ENCODE measurements around the gene CCBE1. TPM values are rescaled to one million over a fixed set of nuclear protein-coding genes. Genes with fewer than 3 reads are reported as not detected.
A peak's percentile ranks its signal among the peaks of the same experiment; 100 is the strongest.

CCBE1 gene
- total RNA-seq, 2 experiments from 2014 or later = not detected

GRCh38 chr18:59420244-59420643 lies 277.0 kb downstream of the CCBE1 start:
- no peak for DNase-seq
- CTCF ChIA-PET = interaction anchor here (0.6 kb wide), 1 partner anchor 111 kb away, joined by 3 read pairs; no protein-coding TSS in a partner anchor
- Mint-ChIP-seq H3K4me3 (no peak overlapping the region), H3K9me3 (no peaks in the 10 kb centered on the region), H3K27me3 (ENCODE audit: low read depth) (peaks cover 19% of the 10 kb centered on the region), H3K36me3 (ENCODE audit: low read depth) (no peaks in the 10 kb centered on the region), H3K4me1 (ENCODE audit: low read depth) (no peaks in the 10 kb centered on the region), H3K27ac (no peak overlapping the region)
- intact Hi-C loops (cut with micrococcal nuclease) = no loop called here

- Mint-ChIP-seq H3K27ac (no peak overlapping the region), H3K27me3 (ENCODE audit: low read depth) (peaks cover 25% of the 10 kb centered on the region), H3K36me3 (ENCODE audit: low read depth) (no peaks in the 10 kb centered on the region), H3K4me1 (ENCODE audit: low read depth) (no peaks in the 10 kb centered on the region), H3K4me3 (no peak overlapping the region), H3K9me3 (no peaks in the 10 kb centered on the region)
- DNase-seq = no peak
- CTCF ChIA-PET = no interaction called here
- intact Hi-C loops (cut with micrococcal nuclease) = no loop called here
Observed at GRCh38 chr18:59419386-59419785, 277.8 kb downstream of the CCBE1 start.

GRCh38 chr18:59416818-59417217 lies 280.4 kb downstream of the CCBE1 start:
- DNase-seq = no peak
- Mint-ChIP-seq H3K27me3 (ENCODE audit: low read depth) (peaks cover 35% of the 10 kb centered on the region), H3K36me3 (ENCODE audit: low read depth) (no peaks in the 10 kb centered on the region), H3K4me3 (no peak overlapping the region), H3K9me3 (no peaks in the 10 kb centered on the region), H3K27ac (no peak overlapping the region), H3K4me1 (ENCODE audit: low read depth) (no peaks in the 10 kb centered on the region)
- CTCF ChIA-PET = interaction anchor here (0.7 kb wide), 1 partner anchor 83 kb away, joined by 4 read pairs; no protein-coding TSS in a partner anchor
- intact Hi-C loops (cut with micrococcal nuclease) = no loop called here

GRCh38 chr18:59414111-59414653 lies 283.0 kb downstream of the CCBE1 start:
- no peak overlapping the region for H3K4me3 Mint-ChIP-seq
- peaks cover 39% of the 10 kb centered on the region for H3K27me3 Mint-ChIP-seq (ENCODE audit: low read depth)
- no peak for DNase-seq
- H3K4me1 Mint-ChIP-seq (ENCODE audit: low read depth) = no peaks in the 10 kb centered on the region
- no peak overlapping the region for H3K27ac Mint-ChIP-seq
- no peaks in the 10 kb centered on the region for H3K9me3 Mint-ChIP-seq
- no peaks in the 10 kb centered on the region for H3K36me3 Mint-ChIP-seq (ENCODE audit: low read depth)
- CTCF ChIA-PET = no interaction called here
- intact Hi-C loops (cut with micrococcal nuclease) = no loop called here

- no peak overlapping the region for H3K4me3 Mint-ChIP-seq
- H3K9me3 Mint-ChIP-seq = no peaks in the 10 kb centered on the region
- H3K4me1 Mint-ChIP-seq (ENCODE audit: low read depth) = peaks cover 5% of the 10 kb centered on the region
- DNase-seq = peak; percentile 85
- intact Hi-C loops (cut with micrococcal nuclease) = loop anchor here (2.0 to 5.0 kb wide), 5 partner anchors 45 to 318 kb away; partner anchors contain the start of gene LMAN1
- H3K27ac Mint-ChIP-seq = no peak overlapping the region
- CTCF ChIA-PET = interaction anchor here (0.6 to 2.9 kb wide), 38 partner anchors 11 to 318 kb away, joined by 3 to 162 read pairs (median 5); partner anchors contain the start of genes CPLX4, LMAN1 and RAX
- H3K36me3 Mint-ChIP-seq (ENCODE audit: low read depth) = no peaks in the 10 kb centered on the region
- no peaks in the 10 kb centered on the region for H3K27me3 Mint-ChIP-seq (ENCODE audit: low read depth)
Observed at GRCh38 chr18:59402432-59403090, 294.7 kb downstream of the CCBE1 start.

- Mint-ChIP-seq H3K27me3 (ENCODE audit: low read depth) (peaks cover 3% of the 10 kb centered on the region), H3K4me1 (ENCODE audit: low read depth) (peaks cover 10% of the 10 kb centered on the region), H3K9me3 (no peaks in the 10 kb centered on the region), H3K36me3 (ENCODE audit: low read depth) (no peaks in the 10 kb centered on the region), H3K4me3 (no peak overlapping the region), H3K27ac (no peak overlapping the region)
- CTCF ChIA-PET = interaction anchor here (1.0 to 2.7 kb wide), 2 partner anchors 91 to 152 kb away, joined by 3 to 13 read pairs; no protein-coding TSS in a partner anchor
- intact Hi-C loops (cut with micrococcal nuclease) = loop anchor here (5.0 kb wide), 2 partner anchors 43 to 133 kb away; partner anchors contain the start of gene LMAN1
- DNase-seq = no peak
Observed at GRCh38 chr18:59400407-59400806, 296.8 kb downstream of the CCBE1 start.

GRCh38 chr18:59395226-59396175 lies 301.7 kb downstream of the CCBE1 start:
- Mint-ChIP-seq H3K4me1 (ENCODE audit: low read depth) (peaks cover 5% of the 10 kb centered on the region), H3K27ac (no peak overlapping the region), H3K4me3 (no peak overlapping the region), H3K9me3 (no peaks in the 10 kb centered on the region), H3K36me3 (ENCODE audit: low read depth) (no peaks in the 10 kb centered on the region), H3K27me3 (ENCODE audit: low read depth) (peaks cover 15% of the 10 kb centered on the region)
- CTCF ChIA-PET = no interaction called here
- intact Hi-C loops (cut with micrococcal nuclease) = no loop called here
- no peak for DNase-seq

- H3K27me3 Mint-ChIP-seq (ENCODE audit: low read depth) = peaks cover 15% of the 10 kb centered on the region
- peaks cover 5% of the 10 kb centered on the region for H3K4me1 Mint-ChIP-seq (ENCODE audit: low read depth)
- H3K9me3 Mint-ChIP-seq = no peaks in the 10 kb centered on the region
- no peaks in the 10 kb centered on the region for H3K36me3 Mint-ChIP-seq (ENCODE audit: low read depth)
- H3K27ac Mint-ChIP-seq = no peak overlapping the region
- H3K4me3 Mint-ChIP-seq = no peak overlapping the region
- no peak for DNase-seq
- CTCF ChIA-PET = no interaction called here
- intact Hi-C loops (cut with micrococcal nuclease) = no loop called here
Observed at GRCh38 chr18:59393381-59393780, 303.8 kb downstream of the CCBE1 start.

GRCh38 chr18:59388817-59389216 lies 308.4 kb downstream of the CCBE1 start:
- intact Hi-C loops (cut with micrococcal nuclease) = no loop called here
- CTCF ChIA-PET = interaction anchor here (1.0 kb wide), 2 partner anchors 13 to 32 kb away, joined by 3 to 4 read pairs; no protein-coding TSS in a partner anchor
- Mint-ChIP-seq H3K27me3 (ENCODE audit: low read depth) (peaks cover 5% of the 10 kb centered on the region), H3K4me3 (no peak overlapping the region), H3K36me3 (ENCODE audit: low read depth) (no peaks in the 10 kb centered on the region), H3K4me1 (ENCODE audit: low read depth) (no peaks in the 10 kb centered on the region), H3K27ac (no peak overlapping the region), H3K9me3 (no peaks in the 10 kb centered on the region)
- no peak for DNase-seq

GRCh38 chr18:59387687-59388565 lies 309.3 kb downstream of the CCBE1 start:
- Mint-ChIP-seq H3K27me3 (ENCODE audit: low read depth) (peaks cover 2% of the 10 kb centered on the region), H3K9me3 (no peaks in the 10 kb centered on the region), H3K27ac (no peak overlapping the region), H3K4me1 (ENCODE audit: low read depth) (no peaks in the 10 kb centered on the region), H3K4me3 (no peak overlapping the region), H3K36me3 (ENCODE audit: low read depth) (no peaks in the 10 kb centered on the region)
- CTCF ChIA-PET = interaction anchor here (0.6 to 1.0 kb wide), 2 partner anchors 14 to 80 kb away, joined by 3 to 6 read pairs; no protein-coding TSS in a partner anchor
- intact Hi-C loops (cut with micrococcal nuclease) = no loop called here
- DNase-seq = no peak

- CTCF ChIA-PET = interaction anchor here (0.6 to 1.0 kb wide), 2 partner anchors 15 to 79 kb away, joined by 3 to 6 read pairs; no protein-coding TSS in a partner anchor
- intact Hi-C loops (cut with micrococcal nuclease) = no loop called here
- no peaks in the 10 kb centered on the region for H3K27me3 Mint-ChIP-seq (ENCODE audit: low read depth)
- no peak overlapping the region for H3K4me3 Mint-ChIP-seq
- H3K4me1 Mint-ChIP-seq (ENCODE audit: low read depth) = no peaks in the 10 kb centered on the region
- H3K27ac Mint-ChIP-seq = no peak overlapping the region
- no peaks in the 10 kb centered on the region for H3K9me3 Mint-ChIP-seq
- H3K36me3 Mint-ChIP-seq (ENCODE audit: low read depth) = no peaks in the 10 kb centered on the region
- no peak for DNase-seq
Observed at GRCh38 chr18:59386909-59387686, 310.1 kb downstream of the CCBE1 start.

Measured in activated naive CD4-positive, alpha-beta T cell treated with anti-CD3 and anti-CD28 coated beads for 36 hours (primary cell).